Central memory CD4-positive, alpha-beta T cell (primary cell): Measurements from ENCODE around the gene GLRX2.
"Not testable (repeated sequence)": the region's sequence is repeated elsewhere in the genome, so short reads cannot be mapped to it uniquely, and the experiment has no call there.

ENCODE experiments used
- DNase-seq: peaks from one replicate; pipeline ENCODE4 v3.0.0; 2022

Gene GLRX2

DNA sequence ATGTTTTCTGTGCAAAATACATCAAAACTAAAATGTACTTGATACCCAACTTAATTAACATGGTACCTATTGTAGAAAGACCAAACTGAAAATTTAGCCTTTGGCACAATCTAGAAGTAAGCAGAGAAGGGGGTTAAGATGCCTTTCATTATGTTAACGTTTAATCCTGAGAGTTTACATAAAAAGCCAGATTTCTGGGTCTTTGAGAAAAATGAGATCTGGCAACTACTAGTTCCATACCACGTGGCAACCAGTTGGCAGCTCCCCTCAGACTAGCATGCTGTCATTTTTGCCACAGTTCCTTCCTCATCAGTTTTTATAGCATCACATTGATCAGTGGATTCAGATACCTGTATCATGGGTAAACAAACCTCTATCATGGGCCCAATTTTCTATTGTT, 44.3 kb downstream of the GLRX2 start:
- DNase-seq, result no peak

DNA sequence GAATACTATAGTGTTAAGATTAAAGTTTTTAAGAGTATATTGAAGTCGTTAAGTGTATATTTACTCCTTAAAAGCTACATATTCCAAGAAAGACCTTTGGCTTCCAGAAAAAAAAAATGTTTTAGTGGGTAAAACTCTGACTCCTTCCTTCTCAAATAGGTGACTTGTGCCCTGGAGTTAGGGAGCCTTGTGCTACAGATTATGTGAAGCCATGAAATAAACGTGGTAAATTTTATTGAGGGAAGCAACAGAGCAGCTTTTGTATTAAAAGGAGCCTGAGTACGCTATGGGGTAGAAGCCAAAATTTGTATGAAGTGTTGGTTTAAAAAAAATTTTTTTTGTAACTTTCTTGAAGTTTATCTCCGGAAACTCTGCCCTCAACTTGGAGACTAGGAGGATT, 44.8 kb downstream of the GLRX2 start:
- DNase-seq, result no peak

- no peak for DNase-seq
Observed at GRCh38 chr1:193060115-193060403, 45.2 kb downstream of the GLRX2 start.

DNA sequence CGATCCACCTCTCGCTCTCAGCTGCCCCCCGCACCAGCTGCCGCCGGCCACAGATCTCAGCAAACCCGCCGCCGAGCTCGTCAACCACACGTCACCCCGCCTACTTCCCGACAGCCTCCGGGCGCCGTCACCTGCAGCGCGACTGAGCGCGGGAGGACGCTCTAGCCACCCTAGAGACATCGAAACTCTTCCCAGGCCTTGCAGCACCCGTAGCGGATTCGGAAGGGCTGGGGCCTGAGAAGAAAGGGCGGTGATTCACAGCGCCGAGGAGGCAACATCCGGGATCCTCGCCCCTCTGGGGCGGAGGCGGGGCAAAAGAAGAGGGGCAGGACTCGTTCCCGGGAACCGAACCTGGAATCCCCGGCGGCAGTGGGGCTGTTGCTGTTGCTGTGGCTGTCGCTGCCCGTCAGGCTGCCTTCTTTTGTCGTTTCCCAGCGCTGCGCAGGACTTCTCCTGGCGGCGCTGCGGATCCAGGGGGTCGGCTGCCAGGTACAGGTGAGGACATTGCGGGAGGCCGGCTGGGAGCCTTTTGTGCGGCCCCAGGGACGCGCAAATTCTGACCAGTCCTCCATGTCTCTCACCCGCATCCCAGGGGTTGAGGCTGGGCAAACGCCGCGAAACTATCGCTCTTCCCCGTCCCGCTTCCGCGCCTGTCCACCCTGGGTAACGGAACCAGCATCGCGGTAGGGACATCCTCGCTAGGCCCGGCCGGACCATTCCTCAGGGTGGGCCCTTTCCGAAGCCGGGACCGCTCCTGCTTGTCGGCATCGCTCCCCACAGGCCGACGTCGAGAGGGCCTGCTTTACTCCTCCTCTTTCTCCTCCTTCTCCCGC, 45.7 kb downstream of the GLRX2 start, which contains the start of the genes RO60 and UCHL5:
Gene RO60, plus strand, starts transcription at position 331 of the 833 bp plus-strand sequence. CDS start 9,443 bp downstream, outside the sequence.
Gene UCHL5, minus strand, starts transcription at position 79 of the 833 bp plus-strand sequence. CDS start 100 bp downstream, outside the sequence.
- peak; percentile 97 for DNase-seq

- peak; percentile 42 for DNase-seq
Observed at GRCh38 chr1:193058529-193059281, 46.5 kb downstream of the GLRX2 start.

- no peak for DNase-seq
Observed at GRCh38 chr1:193054169-193054675, 51.0 kb downstream of the GLRX2 start.

GRCh38 chr1:193048913-193049312, 56.3 kb downstream of the GLRX2 start:
- not testable (repeated sequence) for DNase-seq
